SK-N-SH (cell line): ENCODE results near the gene CDC16. TPM values are rescaled to one million over a fixed set of nuclear protein-coding genes. Genes with fewer than 3 reads are reported as not detected.

Experiments used
- CTCF ChIA-PET: fragments of 300-600, 350-600 bp; formaldehyde crosslinking; extraction: SDS; loops from one replicate; lab custom pipeline; 2021; lab: Yijun Ruan, JAX
- POLR2A ChIA-PET: fragments of 350-600 bp; sonication (Branson Sonifier 250); formaldehyde crosslinking; extraction: SDS; loops from one replicate; lab custom pipeline; 2020; ENCODE audit warnings: antibody characterized with exemption, inconsistent platforms; lab: Yijun Ruan, JAX
- DNase-seq: peaks from one replicate; pipeline ENCODE4 v3.0.0; 2012
- H2AFZ ChIP-seq: fragments of 200-600 bp; sonication (generic); 2 replicates; pipeline ENCODE4 v1.8.1; 2016; ENCODE audit warnings: antibody characterized with exemption, mild to moderate bottlenecking, low read depth
- H3F3A ChIP-seq: fragments of 200-600 bp; sonication (generic); replicated peaks from 2 replicates; pipeline ENCODE3; 2016; ENCODE audit warnings: antibody characterized with exemption, mild to moderate bottlenecking; ENCODE audit not compliant: insufficient read depth
- H3K27ac ChIP-seq, 2 experiments: fragments of 200-500 bp in 1 of 2; fragments of 200-600 bp in 1 of 2; sonication (Bioruptor generic) in 1 of 2; sonication (generic), shearing (Covaris generic) in 1 of 2; 2 replicates each; pipeline versions ENCODE4 v1.5.1 to v1.6.1; 2014 to 2016; ENCODE audit warnings: low read depth in 2 of 2, inconsistent platforms in 1 of 2, low read length in 1 of 2, mild to moderate bottlenecking in 1 of 2, mixed read lengths in 1 of 2
- H3K27me3 ChIP-seq: fragments of 200-600 bp; sonication (generic), shearing (Covaris generic); 2 replicates; pipeline ENCODE4 v1.6.1; 2016; ENCODE audit warnings: mixed run types; ENCODE audit not compliant: insufficient read depth
- H3K36me3 ChIP-seq, 2 experiments: fragments of 200-500 bp in 1 of 2; fragments of 200-600 bp in 1 of 2; sonication (Bioruptor generic) in 1 of 2; sonication (generic) in 1 of 2; replicated peaks in 1 of 2; 2 replicates each; pipeline versions ENCODE3 to v1.5.1; 2014 to 2016; ENCODE audit warnings: low read length in 1 of 2, mild to moderate bottlenecking in 1 of 2; ENCODE audit not compliant: insufficient read depth in 2 of 2, control insufficient read depth in 1 of 2
- H3K4me1 ChIP-seq, 2 experiments: fragments of 200-500 bp in 1 of 2; fragments of 200-600 bp in 1 of 2; sonication (Bioruptor generic) in 1 of 2; sonication (generic), shearing (Covaris generic) in 1 of 2; 2 replicates each; pipeline versions ENCODE4 v1.5.1 to v1.6.1; 2014 to 2016; ENCODE audit warnings: low read depth in 1 of 2, low read length in 1 of 2, mixed run types in 1 of 2; ENCODE audit not compliant: insufficient read depth in 2 of 2, control insufficient read depth in 1 of 2
- H3K4me2 ChIP-seq: fragments of 200-600 bp; sonication (generic), shearing (Covaris generic); 2 replicates; pipeline ENCODE4 v1.6.1; 2017; ENCODE audit warnings: mixed run types
- H3K4me3 ChIP-seq, 2 experiments: fragments of 200-500 bp in 1 of 2; fragments of 200-600 bp in 1 of 2; sonication (Bioruptor generic) in 1 of 2; sonication (generic), shearing (Covaris generic) in 1 of 2; 2 replicates each; pipeline versions ENCODE4 v1.5.1 to v1.8.1; 2014 to 2016; ENCODE audit warnings: low read depth in 2 of 2, inconsistent platforms in 1 of 2, low read length in 1 of 2, mild to moderate bottlenecking in 1 of 2, mixed read lengths in 1 of 2, moderate library complexity in 1 of 2
- H3K79me2 ChIP-seq: fragments of 200-600 bp; sonication (generic); 2 replicates; pipeline ENCODE4 v1.8.1; 2017; ENCODE audit warnings: mild to moderate bottlenecking; ENCODE audit not compliant: insufficient read depth
- H3K9ac ChIP-seq: fragments of 200-600 bp; sonication (generic); 2 replicates; pipeline ENCODE4 v1.6.1; 2017; ENCODE audit warnings: mixed run types
- H3K9me2 ChIP-seq: fragments of 200-600 bp; sonication (generic); 2 replicates; pipeline ENCODE4 v1.6.1; 2017; ENCODE audit warnings: mixed run types
- H3K9me3 ChIP-seq: fragments of 200-600 bp; sonication (generic); 2 replicates; pipeline ENCODE4 v1.6.1; 2017; ENCODE audit warnings: mixed run types, mild to moderate bottlenecking, moderate library complexity
- H4K20me1 ChIP-seq: fragments of 200-600 bp; sonication (generic); 2 replicates; pipeline ENCODE4 v1.6.1; 2017; ENCODE audit warnings: mild to moderate bottlenecking, mixed run types; ENCODE audit not compliant: insufficient read depth
- ELF1 ChIP-seq: IDR thresholded peaks from 2 replicates; pipeline ENCODE4 v1.4.0; 2012
- EP300 ChIP-seq, 2 experiments: IDR thresholded peaks; 2 replicates each; pipeline versions ENCODE4 v1.4.0 to v1.6.1; 2012; ENCODE audit warnings: borderline replicate concordance in 1 of 2, low read depth in 1 of 2, low read length in 1 of 2
- EZH2phosphoT487 ChIP-seq: fragments of 200-600 bp; sonication (generic); IDR thresholded peaks from 2 replicates; pipeline ENCODE4 v1.6.1; 2017; ENCODE audit warnings: low read depth, mixed run types, mild to moderate bottlenecking, antibody characterized with exemption, moderate library complexity, borderline replicate concordance
- FOSL2 ChIP-seq: IDR thresholded peaks from 2 replicates; pipeline ENCODE4 v1.4.0; 2012; ENCODE audit warnings: low read depth, mild to moderate bottlenecking, moderate library complexity, borderline replicate concordance
- FOXM1 ChIP-seq: IDR thresholded peaks from 2 replicates; pipeline ENCODE4 v1.4.0; 2012; ENCODE audit warnings: low read depth, mild to moderate bottlenecking
- GABPA ChIP-seq: IDR thresholded peaks from 2 replicates; pipeline ENCODE4 v1.4.0; 2012; ENCODE audit warnings: low read depth, mild to moderate bottlenecking
- GATA2 ChIP-seq: sonication (generic); formaldehyde crosslinking; IDR thresholded peaks from 2 replicates; pipeline ENCODE4 v1.5.0; 2020; ENCODE audit warnings: mild to moderate bottlenecking, missing genetic modification reagents
- JUND ChIP-seq: IDR thresholded peaks from 2 replicates; pipeline ENCODE4 v1.4.0; 2012
- MEF2A ChIP-seq: IDR thresholded peaks from 2 replicates; pipeline ENCODE4 v1.4.0; 2012; ENCODE audit warnings: low read depth, borderline replicate concordance
- NFIC ChIP-seq: IDR thresholded peaks from 2 replicates; pipeline ENCODE4 v1.4.0; 2012; ENCODE audit warnings: borderline replicate concordance
- NRF1 ChIP-seq: IDR thresholded peaks from 2 replicates; pipeline ENCODE4 v1.6.1; 2012; ENCODE audit warnings: low read depth, mild to moderate bottlenecking, low read length
- POLR2AphosphoS5 ChIP-seq: IDR thresholded peaks from 2 replicates; pipeline ENCODE4 v1.6.1; 2012; ENCODE audit warnings: low read depth, low read length
- RCOR1 ChIP-seq: fragments of 150-350 bp; IDR thresholded peaks from 2 replicates; pipeline ENCODE4 v1.6.1; 2017; ENCODE audit warnings: antibody characterized with exemption, low read length
- RXRA ChIP-seq: IDR thresholded peaks from 2 replicates; pipeline ENCODE4 v1.4.0; 2012; ENCODE audit warnings: low read depth, mild to moderate bottlenecking, borderline replicate concordance
- SIN3A ChIP-seq: IDR thresholded peaks from 2 replicates; pipeline ENCODE4 v1.6.1; 2012; ENCODE audit warnings: low read depth, mild to moderate bottlenecking, low read length, moderate library complexity, borderline replicate concordance
- TAF1 ChIP-seq: IDR thresholded peaks from 2 replicates; pipeline ENCODE4 v1.6.1; 2012; ENCODE audit warnings: low read depth, mild to moderate bottlenecking, low read length, moderate library complexity, borderline replicate concordance
- WGBS: methylation state at CpG from one replicate; pipeline ENCODE4 v1.1.6; 2017; ENCODE audit warnings: low lambda C conversion rate; 5-methylcytosine and 5-hydroxymethylcytosine counted together
- polyA plus RNA-seq, 3 experiments: library from polyadenylated mRNA; depleted of rRNA; stranded (reverse); fragments of >200 nt; gene quantifications; 2 replicates each; pipeline ENCODE4 v1.2.3, GENCODE V29; 2012
- TF ChIP-seq, protein P1 (sequence below): fragments of 150-350 bp; IDR thresholded peaks from 2 replicates; pipeline ENCODE4 v1.6.1; 2017; ENCODE audit warnings: antibody characterized with exemption, low read length, low read depth, borderline replicate concordance
- TF ChIP-seq, protein P2 (sequence below): fragments of 200-600 bp; sonication (generic); IDR thresholded peaks from 2 replicates; pipeline ENCODE4 v1.6.1; 2017; ENCODE audit warnings: antibody characterized with exemption, mild to moderate bottlenecking, moderate library complexity
- TF ChIP-seq, protein P3 (sequence below): IDR thresholded peaks from 2 replicates; pipeline ENCODE4 v1.4.0; 2012; ENCODE audit warnings: low read depth
- TF ChIP-seq, protein P4 (sequence below): IDR thresholded peaks from 2 replicates; pipeline ENCODE4 v1.6.1; 2012; ENCODE audit warnings: mild to moderate bottlenecking, low read depth, low read length, moderate library complexity

CDC16 gene
- polyA plus RNA-seq, 1 of the 3 experiments (the other 2 are of a cell fraction), result 56.9 TPM

DNA sequence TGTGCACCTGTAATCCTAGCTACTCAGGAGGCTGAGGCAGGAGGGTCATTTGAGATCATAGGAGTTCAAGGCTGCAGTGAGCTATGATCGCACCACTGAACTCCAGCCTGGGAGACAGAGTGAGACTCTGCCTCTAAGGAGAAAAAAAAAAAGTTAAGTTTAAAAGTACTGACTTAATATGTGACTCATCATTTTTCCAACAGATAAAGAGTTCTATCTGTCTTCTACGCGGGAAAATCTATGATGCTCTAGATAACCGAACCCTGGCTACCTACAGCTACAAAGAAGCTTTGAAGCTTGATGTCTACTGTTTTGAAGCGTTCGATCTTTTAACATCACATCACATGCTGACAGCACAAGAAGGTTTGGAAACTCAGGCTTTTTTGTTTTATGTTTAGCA is 7.2 kb downstream of the CDC16 start (continued):
- no peak for TF ChIP-seq EZH2phosphoT487

DNA sequence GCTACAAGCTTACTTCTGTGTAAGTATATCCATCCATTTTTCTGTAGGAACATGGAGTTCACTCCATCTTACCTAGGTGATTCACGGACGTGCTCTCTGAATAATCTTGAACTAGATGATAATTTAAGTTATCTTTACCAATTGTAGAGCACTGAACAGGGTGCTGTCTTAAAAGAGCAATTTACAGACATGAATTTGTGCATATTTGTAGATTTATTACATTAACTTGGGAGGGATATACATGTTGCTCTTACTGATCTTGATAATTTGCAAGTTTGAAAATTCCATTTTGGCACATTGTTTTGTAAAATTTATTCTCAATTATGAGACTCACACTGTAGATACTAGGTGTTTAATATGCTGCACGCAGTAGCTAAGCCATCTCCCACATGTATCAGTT is 9.3 kb downstream of the CDC16 start:
- H3K27me3 ChIP-seq, result no peaks in the 10 kb centered on the region
- 98% methylated on average over 3 of the region's 3 CpGs for WGBS
- H3K4me3 ChIP-seq, result no peak overlapping the region
- peaks cover 4% of the 10 kb centered on the region for H3F3A ChIP-seq
- peaks cover 92 to 96% of the 10 kb centered on the region in 2 experiments for H3K36me3 ChIP-seq
- no peak for TF ChIP-seq TAF1
- no peak for TF ChIP-seq GATA2
- TF ChIP-seq, protein P1, sequence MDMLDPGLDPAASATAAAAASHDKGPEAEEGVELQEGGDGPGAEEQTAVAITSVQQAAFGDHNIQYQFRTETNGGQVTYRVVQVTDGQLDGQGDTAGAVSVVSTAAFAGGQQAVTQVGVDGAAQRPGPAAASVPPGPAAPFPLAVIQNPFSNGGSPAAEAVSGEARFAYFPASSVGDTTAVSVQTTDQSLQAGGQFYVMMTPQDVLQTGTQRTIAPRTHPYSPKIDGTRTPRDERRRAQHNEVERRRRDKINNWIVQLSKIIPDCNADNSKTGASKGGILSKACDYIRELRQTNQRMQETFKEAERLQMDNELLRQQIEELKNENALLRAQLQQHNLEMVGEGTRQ, result no peak
- TF ChIP-seq, protein P2, sequence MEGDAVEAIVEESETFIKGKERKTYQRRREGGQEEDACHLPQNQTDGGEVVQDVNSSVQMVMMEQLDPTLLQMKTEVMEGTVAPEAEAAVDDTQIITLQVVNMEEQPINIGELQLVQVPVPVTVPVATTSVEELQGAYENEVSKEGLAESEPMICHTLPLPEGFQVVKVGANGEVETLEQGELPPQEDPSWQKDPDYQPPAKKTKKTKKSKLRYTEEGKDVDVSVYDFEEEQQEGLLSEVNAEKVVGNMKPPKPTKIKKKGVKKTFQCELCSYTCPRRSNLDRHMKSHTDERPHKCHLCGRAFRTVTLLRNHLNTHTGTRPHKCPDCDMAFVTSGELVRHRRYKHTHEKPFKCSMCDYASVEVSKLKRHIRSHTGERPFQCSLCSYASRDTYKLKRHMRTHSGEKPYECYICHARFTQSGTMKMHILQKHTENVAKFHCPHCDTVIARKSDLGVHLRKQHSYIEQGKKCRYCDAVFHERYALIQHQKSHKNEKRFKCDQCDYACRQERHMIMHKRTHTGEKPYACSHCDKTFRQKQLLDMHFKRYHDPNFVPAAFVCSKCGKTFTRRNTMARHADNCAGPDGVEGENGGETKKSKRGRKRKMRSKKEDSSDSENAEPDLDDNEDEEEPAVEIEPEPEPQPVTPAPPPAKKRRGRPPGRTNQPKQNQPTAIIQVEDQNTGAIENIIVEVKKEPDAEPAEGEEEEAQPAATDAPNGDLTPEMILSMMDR, result no peak
- TF ChIP-seq FOXM1, result no peak
- TF ChIP-seq GABPA, result no peak
- TF ChIP-seq POLR2AphosphoS5, result no peak
- no peak for TF ChIP-seq ELF1
- no peak for TF ChIP-seq MEF2A
- TF ChIP-seq, protein P3, sequence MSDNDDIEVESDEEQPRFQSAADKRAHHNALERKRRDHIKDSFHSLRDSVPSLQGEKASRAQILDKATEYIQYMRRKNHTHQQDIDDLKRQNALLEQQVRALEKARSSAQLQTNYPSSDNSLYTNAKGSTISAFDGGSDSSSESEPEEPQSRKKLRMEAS, result no peak
- no peak for TF ChIP-seq SIN3A
- no peak for TF ChIP-seq NFIC
- TF ChIP-seq RCOR1, result no peak
- TF ChIP-seq, protein P4, sequence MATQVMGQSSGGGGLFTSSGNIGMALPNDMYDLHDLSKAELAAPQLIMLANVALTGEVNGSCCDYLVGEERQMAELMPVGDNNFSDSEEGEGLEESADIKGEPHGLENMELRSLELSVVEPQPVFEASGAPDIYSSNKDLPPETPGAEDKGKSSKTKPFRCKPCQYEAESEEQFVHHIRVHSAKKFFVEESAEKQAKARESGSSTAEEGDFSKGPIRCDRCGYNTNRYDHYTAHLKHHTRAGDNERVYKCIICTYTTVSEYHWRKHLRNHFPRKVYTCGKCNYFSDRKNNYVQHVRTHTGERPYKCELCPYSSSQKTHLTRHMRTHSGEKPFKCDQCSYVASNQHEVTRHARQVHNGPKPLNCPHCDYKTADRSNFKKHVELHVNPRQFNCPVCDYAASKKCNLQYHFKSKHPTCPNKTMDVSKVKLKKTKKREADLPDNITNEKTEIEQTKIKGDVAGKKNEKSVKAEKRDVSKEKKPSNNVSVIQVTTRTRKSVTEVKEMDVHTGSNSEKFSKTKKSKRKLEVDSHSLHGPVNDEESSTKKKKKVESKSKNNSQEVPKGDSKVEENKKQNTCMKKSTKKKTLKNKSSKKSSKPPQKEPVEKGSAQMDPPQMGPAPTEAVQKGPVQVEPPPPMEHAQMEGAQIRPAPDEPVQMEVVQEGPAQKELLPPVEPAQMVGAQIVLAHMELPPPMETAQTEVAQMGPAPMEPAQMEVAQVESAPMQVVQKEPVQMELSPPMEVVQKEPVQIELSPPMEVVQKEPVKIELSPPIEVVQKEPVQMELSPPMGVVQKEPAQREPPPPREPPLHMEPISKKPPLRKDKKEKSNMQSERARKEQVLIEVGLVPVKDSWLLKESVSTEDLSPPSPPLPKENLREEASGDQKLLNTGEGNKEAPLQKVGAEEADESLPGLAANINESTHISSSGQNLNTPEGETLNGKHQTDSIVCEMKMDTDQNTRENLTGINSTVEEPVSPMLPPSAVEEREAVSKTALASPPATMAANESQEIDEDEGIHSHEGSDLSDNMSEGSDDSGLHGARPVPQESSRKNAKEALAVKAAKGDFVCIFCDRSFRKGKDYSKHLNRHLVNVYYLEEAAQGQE, result no peak
- TF ChIP-seq JUND, result no peak
- TF ChIP-seq EP300 (IDR thresholded peaks at IDR 0.05; ENCODE audit: borderline replicate concordance in 1 of 2, low read depth in 1 of 2, low read length in 1 of 2), result no peak
- no peak for TF ChIP-seq NRF1
- no peak for TF ChIP-seq FOSL2
- no peak for TF ChIP-seq RXRA
- H3K4me2 ChIP-seq, result no peak overlapping the region
- H3K27ac ChIP-seq, result no peak overlapping the region
- H4K20me1 ChIP-seq, result no peaks in the 10 kb centered on the region
- DNase-seq, result no peak
- H3K4me1 ChIP-seq, result peaks cover 0 to 4% of the 10 kb centered on the region in 2 experiments; a peak in 1 of 4 replicates
- CTCF ChIA-PET, result no interaction called here
- H3K9me2 ChIP-seq, result no peaks in the 10 kb centered on the region
- peaks cover 20% of the 10 kb centered on the region; the same call in 1 of the 2 replicates for H3K79me2 ChIP-seq
- H2AFZ ChIP-seq, result no peak overlapping the region
- no peaks in the 10 kb centered on the region for H3K9me3 ChIP-seq
- H3K9ac ChIP-seq, result no peak overlapping the region
- POLR2A ChIA-PET, result no interaction called here
